Stimulated activated memory B cell treated with anti-CD40 and anti-IgM and Interleukin-4, amounts not matched to agents 10 μg/mL and 1 μg/mL and 100 μg/mL, for 72 hours (primary cell): ENCODE results near the gene RPL13.

ENCODE experiments used
- ATAC-seq: fragments of 150-1000 bp; cut with Tn5 transposase; 2 replicates; pipeline ENCODE4 v1.10.0; 2021
- H3K27ac Mint-ChIP-seq: one replicate; pipeline ENCODE4 v1.8.0; 2022; ENCODE audit warnings: mild to moderate bottlenecking, mixed read lengths
- H3K27me3 Mint-ChIP-seq: one replicate; pipeline ENCODE4 v1.8.0; 2022; ENCODE audit warnings: mixed read lengths
- H3K36me3 Mint-ChIP-seq: one replicate; pipeline ENCODE4 v1.8.0; 2022; ENCODE audit warnings: mixed read lengths
- H3K4me1 Mint-ChIP-seq: one replicate; pipeline ENCODE4 v1.8.0; 2022; ENCODE audit warnings: mixed read lengths
- H3K4me3 Mint-ChIP-seq: one replicate; pipeline ENCODE4 v1.8.0; 2022; ENCODE audit warnings: mild to moderate bottlenecking, moderate library complexity, mixed read lengths
- H3K9me3 Mint-ChIP-seq: one replicate; pipeline ENCODE4 v1.8.0; 2022; ENCODE audit warnings: mixed read lengths

RPL13 gene

GRCh38 chr16:89589241-89589926 lies 28.9 kb downstream of the RPL13 start:
- Mint-ChIP-seq H3K27me3 (no peaks in the 10 kb centered on the region), H3K4me1 (no peaks in the 10 kb centered on the region)
- no peak for ATAC-seq

GRCh38 chr16:89593841-89594240 lies 33.4 kb downstream of the RPL13 start:
- Mint-ChIP-seq H3K9me3 (no peaks in the 10 kb centered on the region), H3K4me1 (no peaks in the 10 kb centered on the region), H3K27ac (no peak overlapping the region), H3K27me3 (peaks cover 8% of the 10 kb centered on the region), H3K36me3 (no peaks in the 10 kb centered on the region), H3K4me3 (no peak overlapping the region)
- no peak for ATAC-seq

More at GRCh38 chr16:89589241-89589926, 28.9 kb downstream of the RPL13 start:
- Mint-ChIP-seq H3K9me3 (no peaks in the 10 kb centered on the region), H3K27ac (no peak overlapping the region), H3K4me3 (no peak overlapping the region), H3K36me3 (no peaks in the 10 kb centered on the region)

GRCh38 chr16:89595330-89596060 lies 35.0 kb downstream of the RPL13 start:
- H3K9me3 Mint-ChIP-seq: no peaks in the 10 kb centered on the region
- H3K4me3 Mint-ChIP-seq: no peak overlapping the region
- H3K27me3 Mint-ChIP-seq: peaks cover 16% of the 10 kb centered on the region
- ATAC-seq: no peak
- no peaks in the 10 kb centered on the region for H3K4me1 Mint-ChIP-seq
- no peaks in the 10 kb centered on the region for H3K36me3 Mint-ChIP-seq
- H3K27ac Mint-ChIP-seq: no peak overlapping the region

GRCh38 chr16:89596061-89596689 lies 35.7 kb downstream of the RPL13 start:
- Mint-ChIP-seq H3K27ac (no peak overlapping the region), H3K9me3 (no peaks in the 10 kb centered on the region), H3K4me1 (no peaks in the 10 kb centered on the region), H3K27me3 (peaks cover 16% of the 10 kb centered on the region), H3K36me3 (no peaks in the 10 kb centered on the region), H3K4me3 (no peak overlapping the region)
- ATAC-seq: no peak

DNA sequence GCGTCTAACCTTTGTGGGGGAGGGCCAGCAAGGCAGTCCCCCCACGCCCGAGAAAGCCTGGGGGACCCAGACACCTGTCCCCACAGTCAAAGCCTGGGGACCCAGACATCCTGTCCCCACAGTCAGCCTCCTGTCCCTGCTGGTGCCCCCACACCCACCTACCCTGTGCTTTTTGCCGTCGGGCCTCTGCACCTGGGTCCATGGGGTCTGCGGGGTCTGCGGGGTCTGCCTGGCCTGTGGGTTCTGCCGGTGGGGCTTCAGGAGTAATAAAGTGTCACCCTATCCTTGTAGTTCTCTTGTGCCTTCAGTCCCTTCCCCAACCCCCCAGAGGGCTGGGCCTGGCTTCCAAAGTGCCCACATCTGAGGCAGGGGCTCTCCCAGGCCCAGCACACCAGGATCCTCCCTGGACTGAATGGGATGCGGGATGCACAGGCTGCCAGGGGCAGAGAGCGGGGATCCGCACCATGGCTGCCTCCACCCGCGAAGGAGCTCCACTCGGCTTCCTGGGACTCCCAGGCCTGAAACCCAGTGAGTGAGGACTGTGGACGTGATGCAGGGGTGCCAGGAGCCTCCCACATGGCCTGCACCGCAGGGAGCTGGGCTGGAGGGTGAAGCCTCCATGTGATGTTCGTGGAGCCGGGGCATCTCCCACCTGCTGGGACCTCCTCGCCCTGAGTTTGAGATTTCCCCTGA lies 36.6 kb downstream of the RPL13 start:
- Mint-ChIP-seq H3K4me1 (peaks cover 3% of the 10 kb centered on the region), H3K36me3 (no peaks in the 10 kb centered on the region), H3K27me3 (peaks cover 22% of the 10 kb centered on the region), H3K9me3 (no peaks in the 10 kb centered on the region), H3K27ac (no peak overlapping the region), H3K4me3 (no peak overlapping the region)
- peak; percentile 21 for ATAC-seq

DNA sequence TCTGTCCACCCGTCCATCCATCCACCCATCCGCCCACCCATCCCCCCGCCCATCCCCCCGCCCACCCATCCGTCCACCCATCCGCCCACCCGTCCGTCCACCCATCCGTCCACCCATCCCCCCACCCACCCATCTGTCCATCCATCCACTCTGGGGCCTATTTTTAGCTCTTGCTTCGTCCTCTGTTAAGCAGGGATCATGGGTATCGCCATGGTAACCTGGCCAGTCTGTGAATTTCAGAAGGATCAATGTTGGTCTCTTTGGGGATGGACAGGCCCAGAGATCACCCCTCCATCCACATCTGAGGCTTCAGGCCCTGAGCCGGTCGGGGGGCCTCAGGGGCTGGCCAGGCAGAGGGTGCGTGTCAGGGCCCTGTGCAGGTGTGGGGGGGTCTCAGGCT lies 37.7 kb downstream of the RPL13 start:
- ATAC-seq: no peak
- Mint-ChIP-seq H3K27ac (no peak overlapping the region), H3K36me3 (no peaks in the 10 kb centered on the region), H3K9me3 (no peaks in the 10 kb centered on the region), H3K4me1 (peaks cover 13% of the 10 kb centered on the region), H3K4me3 (no peak overlapping the region), H3K27me3 (peaks cover 32% of the 10 kb centered on the region)

DNA sequence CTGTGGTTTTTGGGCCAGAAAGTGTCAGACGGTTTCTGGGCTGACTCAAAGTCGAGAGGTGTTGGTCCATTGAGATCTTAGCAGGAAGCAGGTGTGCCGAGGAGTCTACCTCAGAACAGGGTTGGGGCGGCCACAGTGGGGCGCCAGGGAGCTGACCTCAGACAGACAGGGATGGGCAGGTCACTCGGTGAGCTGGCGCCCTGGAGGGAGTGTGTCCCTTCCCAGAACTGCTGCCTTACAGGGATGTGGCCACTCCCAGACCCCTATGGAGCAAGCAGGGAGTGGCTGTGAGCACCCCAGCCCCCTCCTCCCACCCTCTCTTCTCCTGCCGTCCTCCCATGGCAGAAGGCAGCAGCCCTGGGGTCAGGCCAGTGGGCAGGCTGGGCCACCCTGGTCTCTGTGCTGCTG lies 39.0 kb downstream of the RPL13 start:
- peak; percentile 40 for ATAC-seq
- no peak overlapping the region for H3K27ac Mint-ChIP-seq
- peaks cover 13% of the 10 kb centered on the region for H3K4me1 Mint-ChIP-seq
- H3K36me3 Mint-ChIP-seq: no peaks in the 10 kb centered on the region
- H3K27me3 Mint-ChIP-seq: peaks cover 33% of the 10 kb centered on the region
- H3K4me3 Mint-ChIP-seq: no peak overlapping the region
- no peaks in the 10 kb centered on the region for H3K9me3 Mint-ChIP-seq

DNA sequence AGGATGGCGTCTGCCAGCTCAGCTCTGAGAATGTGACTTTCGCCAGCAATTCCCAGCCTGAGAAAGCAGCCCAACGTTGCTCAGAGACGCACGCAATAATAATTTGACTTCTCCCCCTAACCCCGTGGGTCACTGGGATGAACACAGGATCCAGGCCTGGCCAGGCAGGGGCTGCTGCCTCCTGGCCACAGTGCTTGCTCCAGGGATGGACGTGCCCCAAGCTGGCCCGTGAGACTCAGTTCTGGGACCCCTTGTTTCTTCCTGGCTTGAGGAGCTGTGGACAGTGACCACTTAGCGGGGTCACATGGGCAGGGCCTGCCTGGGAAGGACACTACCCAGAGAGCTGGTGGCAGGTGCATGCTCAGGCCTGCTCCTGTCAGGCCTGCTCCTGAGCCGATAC lies 39.4 kb downstream of the RPL13 start:
- no peak overlapping the region for H3K4me3 Mint-ChIP-seq
- H3K4me1 Mint-ChIP-seq: peaks cover 13% of the 10 kb centered on the region
- H3K27ac Mint-ChIP-seq: no peak overlapping the region
- peak; percentile 6 for ATAC-seq
- H3K36me3 Mint-ChIP-seq: no peaks in the 10 kb centered on the region
- H3K9me3 Mint-ChIP-seq: no peaks in the 10 kb centered on the region
- peaks cover 33% of the 10 kb centered on the region for H3K27me3 Mint-ChIP-seq

- H3K4me1 Mint-ChIP-seq: peaks cover 13% of the 10 kb centered on the region
- H3K27ac Mint-ChIP-seq: no peak overlapping the region
- H3K36me3 Mint-ChIP-seq: no peaks in the 10 kb centered on the region
- ATAC-seq: peak; percentile 5
- no peak overlapping the region for H3K4me3 Mint-ChIP-seq
- no peaks in the 10 kb centered on the region for H3K9me3 Mint-ChIP-seq
- H3K27me3 Mint-ChIP-seq: peaks cover 33% of the 10 kb centered on the region
These were observed 39.9 kb downstream of the RPL13 start for GRCh38 chr16:89600427-89600826.

DNA sequence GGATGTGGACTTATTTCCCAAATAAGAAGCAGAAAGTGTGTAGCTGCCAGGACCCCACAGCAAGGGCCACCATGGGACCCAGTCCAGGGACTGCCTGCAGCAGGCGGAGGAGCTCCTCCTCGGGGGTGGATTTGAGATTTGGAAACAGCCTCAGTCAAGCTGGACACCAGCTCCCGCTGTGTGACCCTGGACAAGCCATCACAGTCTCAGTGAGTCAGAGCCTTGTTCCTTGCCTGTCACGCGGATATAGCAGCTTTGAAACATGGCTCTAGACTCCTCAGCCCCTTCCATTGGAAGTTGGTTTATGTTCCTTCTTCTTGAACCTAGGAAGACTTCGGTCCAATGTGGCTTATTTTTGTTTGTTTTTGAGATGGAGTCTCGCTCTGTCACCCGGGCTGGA lies 40.5 kb downstream of the RPL13 start:
- H3K27me3 Mint-ChIP-seq: peaks cover 33% of the 10 kb centered on the region
- peaks cover 13% of the 10 kb centered on the region for H3K4me1 Mint-ChIP-seq
- no peak overlapping the region for H3K27ac Mint-ChIP-seq
- H3K4me3 Mint-ChIP-seq: no peak overlapping the region
- H3K9me3 Mint-ChIP-seq: no peaks in the 10 kb centered on the region
- no peaks in the 10 kb centered on the region for H3K36me3 Mint-ChIP-seq
- no peak for ATAC-seq

GRCh38 chr16:89601906-89602272 lies 41.4 kb downstream of the RPL13 start:
- ATAC-seq: no peak
- Mint-ChIP-seq H3K4me1 (peaks cover 13% of the 10 kb centered on the region), H3K27ac (no peak overlapping the region), H3K4me3 (no peak overlapping the region), H3K36me3 (no peaks in the 10 kb centered on the region), H3K9me3 (no peaks in the 10 kb centered on the region), H3K27me3 (peaks cover 31% of the 10 kb centered on the region)

DNA sequence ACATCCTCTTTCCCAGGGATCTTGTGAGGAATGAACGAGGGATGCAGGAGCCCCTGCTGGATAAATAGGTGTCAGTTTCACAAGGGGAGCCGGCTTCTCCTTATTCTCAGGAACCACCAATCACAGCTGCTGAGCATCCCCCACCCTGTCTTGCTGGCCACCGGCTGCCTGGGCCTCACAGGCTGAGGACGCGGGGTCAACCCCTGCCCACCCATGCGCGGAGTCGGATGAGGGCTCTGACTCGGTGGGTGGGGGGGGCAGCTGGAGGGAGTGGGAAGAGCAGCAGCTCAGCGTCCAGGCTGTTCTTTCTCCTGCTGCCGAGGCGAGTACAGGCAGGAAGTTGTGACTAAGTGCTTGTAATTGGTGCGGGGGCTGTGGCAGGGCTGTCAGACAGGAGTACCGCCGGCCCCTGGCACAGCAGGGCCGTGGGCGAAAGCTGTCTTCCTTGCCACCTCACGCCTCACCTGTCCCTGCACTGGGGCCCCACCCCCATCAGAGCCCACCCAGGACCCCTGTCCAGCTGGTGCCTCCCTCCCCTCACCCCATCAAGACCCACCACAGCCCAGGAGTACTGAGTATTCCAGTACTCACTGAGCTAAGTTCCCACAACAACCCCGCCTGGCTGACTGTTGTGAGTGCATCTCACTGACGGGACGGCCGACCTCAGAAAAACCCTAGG lies 41.9 kb downstream of the RPL13 start:
- Mint-ChIP-seq H3K4me3 (no peak overlapping the region), H3K9me3 (no peaks in the 10 kb centered on the region), H3K4me1 (peaks cover 13% of the 10 kb centered on the region), H3K27ac (no peak overlapping the region), H3K36me3 (no peaks in the 10 kb centered on the region), H3K27me3 (peaks cover 26% of the 10 kb centered on the region)
- ATAC-seq: peak; percentile 64

DNA sequence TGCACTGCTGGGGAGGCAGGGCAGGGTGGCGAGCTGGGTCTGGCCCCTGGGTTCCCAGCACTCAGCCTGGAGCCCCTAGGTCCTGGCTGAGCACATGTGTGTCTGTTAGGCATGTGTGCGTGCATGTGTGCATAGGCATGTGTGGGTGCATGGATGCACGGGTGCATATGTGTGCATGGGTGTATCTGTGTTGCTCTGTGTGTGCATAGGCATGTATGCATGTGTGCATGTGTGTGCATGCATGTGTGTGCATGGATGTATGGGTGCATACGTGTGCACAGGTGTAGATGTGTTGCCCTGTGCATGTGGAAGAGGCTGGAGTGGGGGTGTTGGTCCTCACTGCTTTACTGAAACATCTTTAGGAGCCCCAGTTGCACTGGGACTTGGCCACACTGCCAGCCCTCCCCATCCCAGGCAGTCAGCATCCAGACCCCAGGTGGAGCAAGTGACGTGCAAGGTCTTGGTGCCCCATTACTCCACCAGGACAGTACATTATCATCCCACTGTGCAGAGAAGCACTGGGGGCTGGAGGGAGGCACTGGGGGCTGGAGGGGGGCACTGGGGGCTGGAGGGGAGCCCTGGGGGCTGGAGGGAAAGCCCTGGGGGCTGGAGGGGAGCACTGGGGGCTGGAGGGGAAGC lies 42.6 kb downstream of the RPL13 start:
- H3K4me1 Mint-ChIP-seq: peaks cover 13% of the 10 kb centered on the region
- H3K27ac Mint-ChIP-seq: no peak overlapping the region

DNA sequence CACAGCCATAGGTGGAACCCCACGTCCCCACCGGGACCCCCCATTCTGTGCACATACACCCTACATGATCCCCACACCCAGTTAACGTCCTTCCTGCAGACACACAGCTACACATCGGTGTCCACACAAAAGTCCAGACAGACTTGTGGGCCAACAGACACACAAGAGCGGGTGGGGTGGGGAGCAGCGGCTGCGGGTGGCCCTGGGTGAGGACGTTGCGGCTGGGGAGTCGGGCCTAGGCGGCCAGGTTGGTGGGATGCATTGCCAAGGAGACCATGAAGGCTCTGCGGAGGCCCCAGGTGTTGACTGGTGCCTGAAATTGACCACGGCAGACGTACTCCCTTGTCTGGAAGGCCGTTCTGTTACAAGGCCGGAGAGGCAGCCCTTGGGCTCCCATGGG lies 44.3 kb downstream of the RPL13 start:
- no peaks in the 10 kb centered on the region for H3K9me3 Mint-ChIP-seq
- H3K36me3 Mint-ChIP-seq: no peaks in the 10 kb centered on the region
- peaks cover 17% of the 10 kb centered on the region for H3K27me3 Mint-ChIP-seq
- H3K27ac Mint-ChIP-seq: no peak overlapping the region
- peaks cover 13% of the 10 kb centered on the region for H3K4me1 Mint-ChIP-seq
- ATAC-seq: no peak
- no peak overlapping the region for H3K4me3 Mint-ChIP-seq

More for the DNA sequence above, 42.6 kb downstream of the RPL13 start:
- Mint-ChIP-seq H3K4me3 (no peak overlapping the region), H3K36me3 (no peaks in the 10 kb centered on the region), H3K9me3 (no peaks in the 10 kb centered on the region), H3K27me3 (peaks cover 25% of the 10 kb centered on the region)
- no peak for ATAC-seq
